Epidermal melanocyte (primary cell): ENCODE measurements around the gene HOXA2.

ENCODE experiments used
- DNase-seq: peaks from one replicate; pipeline ENCODE4 v3.0.0; 2011; ENCODE audit warnings: low spot score; ENCODE audit not compliant: insufficient read length

The HOXA2 gene

GRCh38 chr7:27126596-27127327, 24.3 kb upstream of the HOXA2 start:
- no peak for DNase-seq

GRCh38 chr7:27125986-27126394, 23.5 kb upstream of the HOXA2 start:
- DNase-seq, result no peak

- no peak for DNase-seq
Measured at GRCh38 chr7:27124902-27125689, 22.6 kb upstream of the HOXA2 start.

GRCh38 chr7:27124096-27124901, 21.8 kb upstream of the HOXA2 start:
- no peak for DNase-seq

- DNase-seq, result no peak
Measured at GRCh38 chr7:27123477-27124053, 21.1 kb upstream of the HOXA2 start.

- DNase-seq, result peak; percentile 95
Measured at GRCh38 chr7:27123007-27123476, 20.6 kb upstream of the HOXA2 start.

- no peak for DNase-seq
Measured at GRCh38 chr7:27122077-27122910, 19.8 kb upstream of the HOXA2 start.

- DNase-seq, result no peak
Measured at GRCh38 chr7:27121684-27122076, 19.2 kb upstream of the HOXA2 start.

GRCh38 chr7:27119412-27119911, 17.0 kb upstream of the HOXA2 start:
- no peak for DNase-seq

- DNase-seq, result no peak
Measured at GRCh38 chr7:27118580-27118979, 16.1 kb upstream of the HOXA2 start.

GRCh38 chr7:27117887-27118491, 15.5 kb upstream of the HOXA2 start:
- DNase-seq, result no peak

GRCh38 chr7:27116962-27117886, 14.7 kb upstream of the HOXA2 start:
- DNase-seq, result no peak

GRCh38 chr7:27116031-27116961, 13.8 kb upstream of the HOXA2 start:
- no peak for DNase-seq

- no peak for DNase-seq
Measured at GRCh38 chr7:27115221-27116026, 12.9 kb upstream of the HOXA2 start.

GRCh38 chr7:27114881-27115220, 12.4 kb upstream of the HOXA2 start:
- DNase-seq, result no peak

GRCh38 chr7:27113991-27114769, 11.7 kb upstream of the HOXA2 start:
- DNase-seq, result no peak
